WTC11 (cell line): ENCODE measurements around the gene CDK16. TPM values are rescaled to one million over a fixed set of nuclear protein-coding genes. Genes with fewer than 3 reads are reported as not detected.

Source experiments
- ATAC-seq: fragments of 200-7000 bp; cut with Tn5 transposase; 2 replicates; pipeline ENCODE4 v1.10.0; 2021; ENCODE audit warnings: mild to moderate bottlenecking, moderate library complexity
- CTCF ChIA-PET: fragments of 300-600 bp; sonication (Branson Sonifier 250); formaldehyde crosslinking; loops from one replicate; lab custom pipeline; 2021; ENCODE audit warnings: antibody characterized with exemption; lab: Charles Lee
- POLR2A ChIA-PET: fragments of 350-600 bp; sonication (Branson Sonifier 250); formaldehyde crosslinking; loops from one replicate; lab custom pipeline; 2021; ENCODE audit warnings: antibody characterized with exemption; lab: Charles Lee
- DNase-seq: peaks from one replicate; pipeline ENCODE4 v3.0.0; 2021; ENCODE audit warnings: low spot score
- H3K27ac Mint-ChIP-seq: 2 replicates; pipeline ENCODE4 v1.8.0; 2021; ENCODE audit warnings: mixed read lengths
- H3K27me3 Mint-ChIP-seq: 2 replicates; pipeline ENCODE4 v1.8.0; 2021; ENCODE audit warnings: low read depth, mild to moderate bottlenecking, moderate library complexity, mixed read lengths
- H3K36me3 Mint-ChIP-seq: 2 replicates; pipeline ENCODE4 v1.8.0; 2021; ENCODE audit warnings: mixed read lengths
- H3K4me1 Mint-ChIP-seq: 2 replicates; pipeline ENCODE4 v1.8.0; 2022; ENCODE audit warnings: mixed read lengths
- H3K4me3 Mint-ChIP-seq: 2 replicates; pipeline ENCODE4 v1.8.0; 2021; ENCODE audit warnings: mild to moderate bottlenecking, moderate library complexity, mixed read lengths
- H3K9me3 Mint-ChIP-seq: 2 replicates; pipeline ENCODE4 v1.8.0; 2021; ENCODE audit warnings: mixed read lengths
- CDX4 ChIP-seq: fragments of 250-450 bp; sonication (Bioruptor Pico); IDR thresholded peaks from 2 replicates; pipeline ENCODE4 v1.9.0; 2021; ENCODE audit warnings: moderate library complexity, mild to moderate bottlenecking, inconsistent platforms, borderline replicate concordance
- E2F4 ChIP-seq: sonication (generic); formaldehyde crosslinking; IDR thresholded peaks from 2 replicates; pipeline ENCODE4 v1.8.1; 2022; ENCODE audit warnings: low read depth, mild to moderate bottlenecking, moderate library complexity, missing genetic modification reagents, borderline replicate concordance
- FOXP4 ChIP-seq: sonication (generic); formaldehyde crosslinking; IDR thresholded peaks from 2 replicates; pipeline ENCODE4 v1.8.0; 2022; ENCODE audit warnings: mild to moderate bottlenecking, missing genetic modification reagents
- PREB ChIP-seq: sonication (generic); formaldehyde crosslinking; IDR thresholded peaks from 2 replicates; pipeline ENCODE4 v1.8.1; 2022; ENCODE audit warnings: mild to moderate bottlenecking, missing genetic modification reagents, moderate library complexity, borderline replicate concordance
- RELA ChIP-seq: sonication (generic); formaldehyde crosslinking; IDR thresholded peaks from 2 replicates; pipeline ENCODE4 v1.8.1; 2022; ENCODE audit warnings: missing genetic modification reagents, mild to moderate bottlenecking, borderline replicate concordance
- RORB ChIP-seq: fragments of 250-450 bp; sonication (Bioruptor Pico); IDR thresholded peaks from 2 replicates; pipeline ENCODE4 v1.9.0; 2021; ENCODE audit warnings: mild to moderate bottlenecking
- USF2 ChIP-seq: sonication (generic); formaldehyde crosslinking; IDR thresholded peaks from 2 replicates; pipeline ENCODE4 v1.8.1; 2023; ENCODE audit warnings: mild to moderate bottlenecking, missing genetic modification reagents, moderate library complexity
- ZNF512 ChIP-seq: sonication (generic); formaldehyde crosslinking; IDR thresholded peaks from 2 replicates; pipeline ENCODE4 v1.8.1; 2022; ENCODE audit warnings: missing genetic modification reagents, borderline replicate concordance
- ZNF532 ChIP-seq: fragments of 250-450 bp; sonication (Bioruptor Pico); IDR thresholded peaks from 2 replicates; pipeline ENCODE4 v1.9.0; 2021; ENCODE audit warnings: mild to moderate bottlenecking, borderline replicate concordance
- ZNF671 ChIP-seq: fragments of 250-450 bp; sonication (Bioruptor Pico); IDR thresholded peaks from 2 replicates; pipeline ENCODE4 v1.8.0; 2021; ENCODE audit warnings: mild to moderate bottlenecking
- total RNA-seq: library from RNA; stranded (reverse); gene quantifications from 3 replicates; pipeline ENCODE4 v1.2.3, GENCODE V29; 2021

CDK16 gene
- total RNA-seq, 1 experiment from 2014 or later: 130 TPM

GRCh38 chrX:47210661-47211425, 7.6 kb upstream of the CDK16 start (continued):
- no peak for TF ChIP-seq ZNF532 (CRISPR knock-in tag)

- Mint-ChIP-seq H3K27me3 (no peaks in the 10 kb centered on the region), H3K36me3 (peaks cover 78% of the 10 kb centered on the region), H3K4me3 (no peak overlapping the region), H3K9me3 (no peaks in the 10 kb centered on the region)
- ChIA-PET CTCF (no interaction called here), POLR2A (no interaction called here)
- ATAC-seq (no peak), DNase-seq (no peak)
- TF ChIP-seq RELA (CRISPR knock-in tag) (no peak), CDX4 (CRISPR knock-in tag) (no peak), FOXP4 (CRISPR knock-in tag) (no peak), USF2 (CRISPR knock-in tag) (no peak), ZNF512 (CRISPR knock-in tag) (no peak), ZNF671 (no peak), E2F4 (no peak), RORB (no peak), PREB (no peak)
- TF ChIP-seq, all 79 proteins: peak for 0
- Mint-ChIP-seq H3K4me1 (peaks cover 13% of the 10 kb centered on the region), H3K27ac (no peak overlapping the region; the same call in 1 of the 2 replicates)
Measured at GRCh38 chrX:47212381-47213293, 5.8 kb upstream of the CDK16 start.
